SK-N-MC (cell line): ENCODE results near the gene ERICH2.

Experiments used
- EZH2 ChIP-seq: fragments of 200-600 bp; sonication (generic); IDR thresholded peaks from one replicate; pipeline ENCODE4 v1.6.1; 2017; ENCODE audit warnings: antibody characterized with exemption
- POLR2AphosphoS5 ChIP-seq: IDR thresholded peaks from 2 replicates; pipeline ENCODE4 v1.6.1; 2012; ENCODE audit warnings: mild to moderate bottlenecking, low read depth, low read length, borderline replicate concordance

- TF ChIP-seq EZH2 = no peak
- no peak for TF ChIP-seq POLR2AphosphoS5
Observed at GRCh38 chr2:170824526-170825015, 54.4 kb downstream of the ERICH2 start.
